ENCODE measurements around the gene CX3CL1. TPM values are rescaled to one million over a fixed set of nuclear protein-coding genes. Genes with fewer than 3 reads are reported as not detected.

Gene CX3CL1
- polyA plus RNA-seq, 1 donor from 2014 or later: 4.9 TPM

GRCh38 chr16:57409065-57409464, 36.8 kb downstream of the CX3CL1 start:
- Histone ChIP-seq H3K9me2 (ENCODE audit: insufficient read depth, low read length) (no peaks in the 10 kb centered on the region), H2AFZ (ENCODE audit: low read depth, low read length) (no peak overlapping the region), H3K27me3 (ENCODE audit: insufficient read depth, low read depth, low read length) (no peaks in the 10 kb centered on the region), H3F3A (ENCODE audit: insufficient read depth, low read length, poor library complexity, severe bottlenecking) (no peaks in the 10 kb centered on the region), H4K20me1 (ENCODE audit: insufficient read depth) (no peaks in the 10 kb centered on the region), H3K79me2 (replicated peaks; ENCODE audit: insufficient read depth, low read length) (no peaks in the 10 kb centered on the region), H3K9me3 (ENCODE audit: low read length) (no peaks in the 10 kb centered on the region), H3K9ac (ENCODE audit: low read length) (no peak overlapping the region), H3K4me2 (ENCODE audit: low read length) (no peak overlapping the region), H3K27ac (ENCODE audit: low read length) (no peak overlapping the region), H3K36me3 (ENCODE audit: insufficient read depth, low read length) (no peaks in the 10 kb centered on the region), H3K4me3 (ENCODE audit: low read length) (no peak overlapping the region)
- no peak for TF ChIP-seq EZH2 (IDR thresholded peaks at IDR 0.05; ENCODE audit: borderline replicate concordance, insufficient read depth, low read length, poor library complexity, severe bottlenecking)
- no peak for TF ChIP-seq REST (IDR thresholded peaks at IDR 0.05; ENCODE audit: borderline replicate concordance)
- no peak for TF ChIP-seq SMC3 (conservative IDR thresholded peaks at IDR 0.05; ENCODE audit: poor library complexity)
- no peak for TF ChIP-seq MXI1 (conservative IDR thresholded peaks at IDR 0.05; ENCODE audit: poor library complexity, severe bottlenecking)
- TF ChIP-seq POLR2AphosphoS5 (IDR thresholded peaks at IDR 0.05): no peak
- no peak for TF ChIP-seq RAD21 (conservative IDR thresholded peaks at IDR 0.05)
- TF ChIP-seq CTCF (IDR thresholded peaks at IDR 0.05; ENCODE audit: poor library complexity, severe bottlenecking): no peak
- TF ChIP-seq EP300 (conservative IDR thresholded peaks at IDR 0.05; ENCODE audit: poor library complexity, severe bottlenecking): no peak
- no peak for TF ChIP-seq TAF1 (IDR thresholded peaks at IDR 0.05; ENCODE audit: low read depth)

DNA sequence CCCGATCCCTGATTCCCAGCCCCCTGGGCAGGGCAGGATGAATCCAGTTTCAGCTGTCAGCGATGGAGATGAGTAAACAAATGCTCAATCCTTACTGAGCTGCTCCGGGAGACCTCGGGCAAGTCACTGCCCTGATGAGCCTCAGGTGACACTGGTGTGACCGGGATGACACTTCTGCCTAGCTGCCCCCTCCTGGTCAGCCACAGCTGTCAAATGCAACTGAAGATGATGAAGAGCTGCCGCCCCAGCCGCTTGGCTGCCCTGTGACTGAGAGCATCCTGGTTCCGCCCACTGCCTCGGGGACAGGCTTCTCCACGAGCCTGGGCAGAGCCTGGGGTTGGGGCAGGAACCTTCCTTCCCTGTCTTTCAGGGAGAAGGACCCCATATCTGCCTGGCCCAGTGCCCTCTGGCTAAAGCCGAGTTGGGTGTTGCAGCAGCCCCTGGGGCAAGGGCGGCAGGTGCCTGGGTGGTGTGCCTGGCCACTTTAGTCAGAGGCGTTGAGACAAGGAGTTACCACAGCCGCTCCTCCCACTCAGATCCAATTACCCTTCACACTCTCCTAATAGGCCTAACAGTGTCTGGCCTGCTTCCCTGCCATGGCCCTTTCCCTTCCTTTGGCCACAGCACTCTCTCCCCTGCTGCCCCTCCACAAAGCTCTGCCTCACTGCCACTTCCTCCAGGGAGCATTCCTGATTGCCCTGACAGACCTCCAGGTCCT, 37.7 kb downstream of the CX3CL1 start:
- Histone ChIP-seq H3K4me3 (ENCODE audit: low read length) (no peak overlapping the region), H3K79me2 (replicated peaks; ENCODE audit: insufficient read depth, low read length) (no peaks in the 10 kb centered on the region), H3K27me3 (ENCODE audit: insufficient read depth, low read depth, low read length) (no peaks in the 10 kb centered on the region), H3K9me2 (ENCODE audit: insufficient read depth, low read length) (no peaks in the 10 kb centered on the region), H3K27ac (ENCODE audit: low read length) (no peak overlapping the region), H2AFZ (ENCODE audit: low read depth, low read length) (no peak overlapping the region), H3K9me3 (ENCODE audit: low read length) (no peaks in the 10 kb centered on the region), H3F3A (ENCODE audit: insufficient read depth, low read length, poor library complexity, severe bottlenecking) (no peaks in the 10 kb centered on the region), H3K36me3 (ENCODE audit: insufficient read depth, low read length) (no peaks in the 10 kb centered on the region), H3K9ac (ENCODE audit: low read length) (no peak overlapping the region), H3K4me2 (ENCODE audit: low read length) (no peak overlapping the region), H4K20me1 (ENCODE audit: insufficient read depth) (no peaks in the 10 kb centered on the region)
- TF ChIP-seq REST (IDR thresholded peaks at IDR 0.05; ENCODE audit: borderline replicate concordance): no peak
- TF ChIP-seq RAD21 (conservative IDR thresholded peaks at IDR 0.05): no peak
- no peak for TF ChIP-seq TAF1 (IDR thresholded peaks at IDR 0.05; ENCODE audit: low read depth)
- TF ChIP-seq EZH2 (IDR thresholded peaks at IDR 0.05; ENCODE audit: borderline replicate concordance, insufficient read depth, low read length, poor library complexity, severe bottlenecking): no peak
- TF ChIP-seq POLR2AphosphoS5 (IDR thresholded peaks at IDR 0.05): no peak
- TF ChIP-seq CTCF (IDR thresholded peaks at IDR 0.05; ENCODE audit: poor library complexity, severe bottlenecking): no peak
- no peak for TF ChIP-seq EP300 (conservative IDR thresholded peaks at IDR 0.05; ENCODE audit: poor library complexity, severe bottlenecking)
- TF ChIP-seq SMC3 (conservative IDR thresholded peaks at IDR 0.05; ENCODE audit: poor library complexity): no peak

All from neural cell (in vitro differentiated cells).